Cardiac muscle cell (in vitro differentiated cells and primary cell): ENCODE measurements around the gene SP140. TPM values are rescaled to one million over a fixed set of nuclear protein-coding genes. Genes with fewer than 3 reads are reported as not detected.

ENCODE experiments used
- DNase-seq, 2 donors: peaks; one replicate each; pipeline versions ENCODE4 v3.0.0 to v3.0.0-alpha.2; 2010 to 2017; ENCODE audit warnings: low read depth in 1 of 2, low spot score in 1 of 2
- H3K27ac ChIP-seq: fragments of 200-600 bp; sonication (generic); 2 replicates; pipeline ENCODE4 v1.5.1; 2016
- H3K27me3 ChIP-seq: fragments of 200-600 bp; sonication (generic); 2 replicates; pipeline ENCODE4 v1.6.0; 2016; ENCODE audit warnings: control low read depth
- H3K36me3 ChIP-seq: fragments of 200-600 bp; sonication (generic); 2 replicates; pipeline ENCODE4 v1.5.1; 2016; ENCODE audit warnings: control low read depth
- H3K4me1 ChIP-seq: fragments of 200-600 bp; sonication (generic); 2 replicates; pipeline ENCODE4 v1.8.1; 2017; ENCODE audit warnings: low read depth, mild to moderate bottlenecking, mixed run types
- H3K4me3 ChIP-seq: fragments of 200-600 bp; sonication (generic); 2 replicates; pipeline ENCODE4 v1.5.1; 2016; ENCODE audit warnings: mild to moderate bottlenecking
- H3K9me3 ChIP-seq: fragments of 200-600 bp; sonication (generic); 2 replicates; pipeline ENCODE4 v1.5.1; 2017; ENCODE audit warnings: low read depth, mild to moderate bottlenecking, control low read depth
- polyA plus RNA-seq: library from polyadenylated mRNA; unstranded; fragments of >200 nt; fragmentation: Nextera tagmentation; extraction: Ambion mirVana; gene quantifications from 2 replicates; pipeline ENCODE4 v1.2.1, GENCODE V29; 2016
- total RNA-seq: library from RNA; depleted of rRNA; stranded (reverse); fragments of >200 nt; gene quantifications from 2 replicates; pipeline ENCODE4 v1.2.3, GENCODE V29; 2016
- TF ChIP-seq, protein P1 (sequence below): IDR thresholded peaks from 2 replicates; pipeline ENCODE4 v1.5.1; 2012; ENCODE audit warnings: low read depth, mild to moderate bottlenecking, low read length

Gene SP140
- total and polyA plus RNA-seq, 2 experiments from 2014 or later: 0.12 to 0.53 TPM

DNA sequence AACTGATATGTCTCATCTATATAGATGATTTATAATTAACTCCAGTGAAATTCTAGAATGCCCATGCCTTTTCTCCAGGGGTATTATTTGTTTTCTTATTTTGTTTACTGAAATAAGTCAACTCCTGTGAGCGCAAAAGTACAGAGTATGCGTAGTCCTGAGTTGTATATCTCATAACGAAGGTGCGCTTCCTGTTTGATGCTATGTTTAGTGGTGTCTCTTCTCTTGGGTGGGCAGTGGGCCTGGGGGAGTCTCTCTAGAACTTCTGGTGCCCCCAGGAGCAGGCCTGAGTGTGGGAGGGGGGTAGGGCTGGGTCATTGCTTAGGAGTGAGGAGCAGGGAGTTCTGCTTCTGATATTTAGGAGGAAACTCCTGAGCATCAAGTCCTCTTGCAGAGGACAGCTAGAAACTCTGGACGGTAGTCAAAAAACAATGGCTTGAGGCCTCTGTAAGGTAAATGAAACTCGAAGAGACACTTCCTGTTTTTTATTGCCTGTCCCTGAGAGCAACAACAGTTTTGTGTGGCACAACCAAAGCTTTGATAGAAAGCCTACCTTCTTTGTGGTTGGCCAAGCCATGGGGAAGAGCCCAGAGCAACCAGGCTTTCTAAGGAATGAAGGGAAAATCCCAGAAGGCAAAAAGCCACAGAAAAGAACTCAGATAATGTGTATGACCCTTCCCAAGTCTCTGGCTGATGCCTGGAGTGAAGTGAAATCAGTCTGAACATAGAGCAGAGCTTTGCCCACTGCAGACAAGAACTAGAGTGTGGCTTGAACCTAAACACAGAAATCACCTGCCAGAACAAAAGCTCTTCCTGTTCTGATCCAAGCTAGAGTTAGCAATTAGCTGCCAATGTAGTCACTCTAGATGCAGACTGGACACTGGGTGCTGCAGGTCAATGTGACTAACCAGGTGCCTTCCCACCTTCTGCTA is 92.9 kb downstream of the SP140 start:
- no peaks in the 10 kb centered on the region for H3K9me3 ChIP-seq
- no peaks in the 10 kb centered on the region for H3K4me1 ChIP-seq
- no peak overlapping the region for H3K4me3 ChIP-seq
- H3K27me3 ChIP-seq: no peaks in the 10 kb centered on the region
- no peaks in the 10 kb centered on the region for H3K36me3 ChIP-seq
- TF ChIP-seq, protein P1, sequence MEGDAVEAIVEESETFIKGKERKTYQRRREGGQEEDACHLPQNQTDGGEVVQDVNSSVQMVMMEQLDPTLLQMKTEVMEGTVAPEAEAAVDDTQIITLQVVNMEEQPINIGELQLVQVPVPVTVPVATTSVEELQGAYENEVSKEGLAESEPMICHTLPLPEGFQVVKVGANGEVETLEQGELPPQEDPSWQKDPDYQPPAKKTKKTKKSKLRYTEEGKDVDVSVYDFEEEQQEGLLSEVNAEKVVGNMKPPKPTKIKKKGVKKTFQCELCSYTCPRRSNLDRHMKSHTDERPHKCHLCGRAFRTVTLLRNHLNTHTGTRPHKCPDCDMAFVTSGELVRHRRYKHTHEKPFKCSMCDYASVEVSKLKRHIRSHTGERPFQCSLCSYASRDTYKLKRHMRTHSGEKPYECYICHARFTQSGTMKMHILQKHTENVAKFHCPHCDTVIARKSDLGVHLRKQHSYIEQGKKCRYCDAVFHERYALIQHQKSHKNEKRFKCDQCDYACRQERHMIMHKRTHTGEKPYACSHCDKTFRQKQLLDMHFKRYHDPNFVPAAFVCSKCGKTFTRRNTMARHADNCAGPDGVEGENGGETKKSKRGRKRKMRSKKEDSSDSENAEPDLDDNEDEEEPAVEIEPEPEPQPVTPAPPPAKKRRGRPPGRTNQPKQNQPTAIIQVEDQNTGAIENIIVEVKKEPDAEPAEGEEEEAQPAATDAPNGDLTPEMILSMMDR: no peak
- no peak for DNase-seq
- H3K27ac ChIP-seq: no peak overlapping the region

DNA sequence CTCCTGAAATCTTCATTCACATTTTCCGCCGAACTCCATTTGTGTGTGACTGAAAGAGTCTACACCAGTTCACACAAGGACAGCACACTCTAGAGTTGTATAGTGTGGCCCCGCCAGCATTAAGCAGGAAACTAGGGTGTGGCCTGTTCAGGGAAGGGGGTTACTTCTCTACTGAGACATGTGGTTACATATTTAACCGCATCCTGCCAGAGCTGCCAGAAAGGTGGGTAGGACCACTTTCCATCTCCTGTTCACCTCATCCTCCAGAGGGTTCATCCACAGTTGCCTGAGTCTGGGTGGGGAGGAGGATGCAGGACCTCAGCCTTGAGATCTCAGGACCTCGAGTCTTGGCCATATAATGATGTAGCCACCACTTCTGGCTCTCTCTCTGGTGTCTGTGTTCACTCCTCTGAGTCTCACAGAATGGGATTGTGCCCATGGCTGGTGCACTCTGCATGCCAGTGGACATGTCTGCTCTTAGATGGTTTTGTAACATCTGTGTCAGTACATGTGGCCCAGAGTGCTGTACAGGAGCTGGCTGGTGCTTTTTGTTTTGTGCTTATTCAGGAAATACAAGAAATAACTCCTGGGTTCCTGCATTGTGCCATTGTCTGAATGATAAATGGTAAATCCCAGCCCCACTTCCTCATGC is 93.8 kb downstream of the SP140 start:
- TF ChIP-seq, protein P1: no peak
- no peak for DNase-seq
- no peaks in the 10 kb centered on the region for H3K4me1 ChIP-seq
- H3K27me3 ChIP-seq: no peaks in the 10 kb centered on the region
- H3K4me3 ChIP-seq: no peak overlapping the region
- H3K27ac ChIP-seq: no peak overlapping the region
- H3K9me3 ChIP-seq: no peaks in the 10 kb centered on the region
- no peaks in the 10 kb centered on the region for H3K36me3 ChIP-seq

DNA sequence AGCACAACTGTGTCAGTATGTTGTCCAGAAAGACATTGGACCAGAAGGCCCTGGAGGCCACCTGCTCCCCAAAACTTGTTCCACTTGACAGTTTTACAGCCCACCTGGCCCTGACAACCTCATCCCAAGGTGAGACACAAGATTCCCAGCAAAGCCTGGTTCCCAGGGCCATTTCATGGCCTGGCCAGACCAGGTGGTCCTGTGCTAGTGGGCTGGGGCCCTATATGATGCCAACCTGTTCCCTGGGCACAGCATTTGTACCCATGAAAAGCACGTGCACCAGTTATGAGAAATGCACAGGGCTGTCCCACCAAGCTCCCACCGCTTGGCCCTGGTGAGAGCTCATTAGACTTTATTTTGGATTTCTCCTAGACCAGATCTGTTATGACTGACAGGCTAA is 95.5 kb downstream of the SP140 start:
- Histone ChIP-seq H3K27ac (no peak overlapping the region), H3K36me3 (no peaks in the 10 kb centered on the region), H3K4me1 (no peaks in the 10 kb centered on the region), H3K9me3 (no peaks in the 10 kb centered on the region), H3K27me3 (no peaks in the 10 kb centered on the region), H3K4me3 (no peak overlapping the region)
- no peak for DNase-seq
- TF ChIP-seq, protein P1: no peak

DNA sequence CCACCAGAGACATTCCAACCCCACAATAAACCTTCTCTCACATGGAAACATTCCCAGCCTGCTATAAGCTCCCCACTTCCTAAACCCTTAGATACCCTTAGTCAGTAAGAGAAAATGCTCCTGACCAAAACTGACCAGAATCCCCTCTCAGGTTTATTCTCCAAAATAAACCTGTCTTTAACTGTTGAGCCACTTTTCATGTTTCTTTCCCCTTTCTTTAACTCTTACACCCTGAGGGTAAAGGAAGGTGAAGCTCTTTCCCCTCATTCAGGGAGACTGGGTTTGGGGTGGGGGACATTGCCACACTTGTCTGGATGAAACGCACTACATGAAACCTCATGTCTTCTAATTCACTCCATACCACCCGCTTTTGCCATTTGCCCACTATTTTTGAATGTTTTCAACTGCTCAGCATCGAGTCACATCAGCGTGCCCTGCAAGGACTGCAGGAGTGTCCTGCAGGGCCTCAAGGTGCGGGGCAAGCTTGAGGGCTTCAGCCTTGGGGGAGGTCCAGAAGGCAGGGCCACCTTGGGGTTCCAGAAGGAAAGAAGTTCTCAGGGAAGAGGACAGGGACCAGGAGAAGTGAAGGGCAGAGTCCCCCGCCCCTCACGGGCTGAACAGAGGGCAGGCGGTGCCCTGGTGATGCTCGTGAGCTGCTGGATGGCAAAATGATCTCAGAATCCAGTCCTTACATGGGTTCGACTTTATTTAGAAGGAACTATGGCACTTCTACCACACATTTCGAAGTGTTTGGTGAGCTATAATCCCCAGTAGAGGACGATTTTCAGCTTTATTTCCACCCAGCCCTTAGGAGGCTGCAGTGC is 97.2 kb downstream of the SP140 start:
- Histone ChIP-seq H3K36me3 (no peaks in the 10 kb centered on the region), H3K4me3 (no peak overlapping the region)

More for the DNA sequence above, 97.2 kb downstream of the SP140 start:
- TF ChIP-seq, protein P1: no peak
- Histone ChIP-seq H3K4me1 (no peaks in the 10 kb centered on the region), H3K9me3 (no peaks in the 10 kb centered on the region), H3K27me3 (no peaks in the 10 kb centered on the region), H3K27ac (no peak overlapping the region)
- DNase-seq: no peak
